GDM1 (cell line): ENCODE results near the gene C2CD2L.
"Not testable (repeated sequence)": the region's sequence is repeated elsewhere in the genome, so short reads cannot be mapped to it uniquely, and the experiment has no call there.

Experiments
- DNase-seq: peaks from one replicate; lab custom pipeline; 2025; lab: John Stamatoyannopoulos, UW

Gene C2CD2L

GRCh38 chr11:119152043-119152442 lies 44.9 kb downstream of the C2CD2L start:
- no peak for DNase-seq

- DNase-seq, result no peak
These were observed 45.5 kb downstream of the C2CD2L start for GRCh38 chr11:119152604-119153003.

GRCh38 chr11:119153049-119153818 lies 46.1 kb downstream of the C2CD2L start:
- no peak for DNase-seq

- no peak for DNase-seq
These were observed 47.0 kb downstream of the C2CD2L start for GRCh38 chr11:119154178-119154577.

GRCh38 chr11:119155733-119156492 lies 48.8 kb downstream of the C2CD2L start:
- DNase-seq, result no peak

GRCh38 chr11:119156496-119156895 lies 49.4 kb downstream of the C2CD2L start:
- DNase-seq, result no peak

GRCh38 chr11:119157063-119157462 lies 49.9 kb downstream of the C2CD2L start:
- DNase-seq, result no peak

GRCh38 chr11:119158467-119158866 lies 51.3 kb downstream of the C2CD2L start:
- DNase-seq, result no peak

- DNase-seq, result no peak
These were observed 53.0 kb downstream of the C2CD2L start for GRCh38 chr11:119160151-119160550.

GRCh38 chr11:119161871-119162270 lies 54.7 kb downstream of the C2CD2L start:
- DNase-seq, result no peak

GRCh38 chr11:119166368-119167076 lies 59.4 kb downstream of the C2CD2L start:
- DNase-seq, result no peak

GRCh38 chr11:119167077-119167458 lies 59.9 kb downstream of the C2CD2L start:
- not testable (repeated sequence) for DNase-seq

- no peak for DNase-seq
These were observed 60.8 kb downstream of the C2CD2L start for GRCh38 chr11:119167933-119168332.
